Activated CD4-positive, alpha-beta T cell treated with anti-CD3 and anti-CD28 coated beads, Interleukin-2, amount 50 U/mL, for 24 hours (primary cell): ENCODE results near the gene OSR1.
A peak's percentile ranks its signal among the peaks of the same experiment; 100 is the strongest.

Experiments
- DNase-seq, 2 donors: peaks; one replicate each; pipeline ENCODE4 v3.0.0-alpha.2; 2020; ENCODE audit warnings: low read depth in 1 of 2, low spot score in 1 of 2

The OSR1 gene

DNA sequence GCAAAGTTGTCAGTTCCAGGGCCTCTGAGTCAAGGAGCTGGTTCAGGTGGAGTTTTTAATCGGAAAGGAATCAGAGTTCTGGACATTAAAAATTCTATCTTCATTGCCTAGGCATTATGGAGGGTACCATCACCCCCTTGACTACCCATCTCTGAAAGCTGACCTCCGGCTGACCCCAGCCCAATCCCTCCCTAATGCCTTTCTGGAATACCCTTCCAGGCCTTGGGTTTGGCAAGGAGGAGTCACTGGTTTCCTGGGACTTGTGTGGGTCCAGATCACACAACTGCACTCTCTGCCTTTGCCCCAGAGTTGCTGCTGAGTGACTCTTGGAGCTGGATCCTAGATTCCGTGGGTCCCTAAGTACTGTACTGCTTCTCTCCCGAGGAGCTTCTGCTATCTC lies 1.0 kb upstream of the OSR1 start:
- no peak for DNase-seq

DNA sequence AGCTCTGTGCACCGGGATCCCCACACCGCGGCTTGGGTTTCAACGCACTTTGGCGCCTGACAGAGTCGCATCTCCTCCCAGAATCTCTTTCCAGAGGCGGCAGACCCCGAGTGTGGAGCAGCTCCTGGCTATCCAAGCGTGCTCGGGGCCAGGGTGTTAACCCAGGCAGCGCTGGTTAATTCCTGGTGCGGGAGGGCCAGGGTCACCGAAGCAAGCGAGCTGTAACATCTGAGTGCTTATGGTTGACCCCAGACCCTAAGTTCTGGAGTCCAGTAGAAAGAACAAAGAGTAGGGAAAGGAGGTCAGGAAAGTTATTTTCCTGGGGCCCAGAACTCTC lies 566 bp upstream of the OSR1 start:
- DNase-seq: no peak

DNA sequence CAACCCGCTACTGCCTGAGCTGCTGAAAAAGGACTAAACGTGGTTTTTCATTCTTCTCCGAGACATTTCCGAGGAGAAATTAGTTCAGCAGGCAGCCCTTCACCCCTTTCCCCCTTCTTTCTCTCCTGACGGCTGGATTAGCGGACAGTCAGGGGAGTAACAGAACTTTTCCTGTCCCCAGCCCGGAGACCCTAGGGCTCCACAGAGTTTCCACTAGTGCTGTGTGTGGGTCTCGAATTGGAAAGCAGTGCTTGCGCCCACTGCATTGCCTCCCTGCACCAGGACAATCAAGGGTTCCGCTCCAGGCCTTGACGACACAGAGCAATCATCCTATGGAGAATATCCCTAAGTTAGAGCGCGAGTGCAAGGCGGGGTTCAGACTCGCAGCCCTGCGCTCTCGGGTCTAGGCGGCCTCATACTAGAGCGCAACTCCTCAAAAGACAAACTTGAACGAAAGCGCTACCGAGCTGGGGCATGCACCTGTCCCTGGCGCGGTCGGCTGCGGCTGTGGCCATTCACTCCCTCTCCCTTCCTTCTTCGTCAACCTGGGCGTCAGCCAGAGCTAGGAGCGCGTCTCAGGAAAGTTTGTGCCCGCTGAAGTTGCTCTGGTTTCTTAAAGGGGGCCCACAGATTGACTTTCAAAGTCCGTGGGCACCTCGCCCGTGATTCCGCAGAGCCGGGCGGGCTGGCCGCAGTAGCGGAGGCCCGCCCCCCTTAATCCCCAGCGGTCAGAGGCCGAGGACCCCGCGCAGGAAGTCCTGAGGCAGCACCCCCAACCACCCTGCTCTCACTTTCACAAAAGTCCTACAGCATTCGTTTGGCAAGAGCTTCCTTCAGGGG lies 801 bp downstream of the OSR1 start:
- no peak for DNase-seq

DNA sequence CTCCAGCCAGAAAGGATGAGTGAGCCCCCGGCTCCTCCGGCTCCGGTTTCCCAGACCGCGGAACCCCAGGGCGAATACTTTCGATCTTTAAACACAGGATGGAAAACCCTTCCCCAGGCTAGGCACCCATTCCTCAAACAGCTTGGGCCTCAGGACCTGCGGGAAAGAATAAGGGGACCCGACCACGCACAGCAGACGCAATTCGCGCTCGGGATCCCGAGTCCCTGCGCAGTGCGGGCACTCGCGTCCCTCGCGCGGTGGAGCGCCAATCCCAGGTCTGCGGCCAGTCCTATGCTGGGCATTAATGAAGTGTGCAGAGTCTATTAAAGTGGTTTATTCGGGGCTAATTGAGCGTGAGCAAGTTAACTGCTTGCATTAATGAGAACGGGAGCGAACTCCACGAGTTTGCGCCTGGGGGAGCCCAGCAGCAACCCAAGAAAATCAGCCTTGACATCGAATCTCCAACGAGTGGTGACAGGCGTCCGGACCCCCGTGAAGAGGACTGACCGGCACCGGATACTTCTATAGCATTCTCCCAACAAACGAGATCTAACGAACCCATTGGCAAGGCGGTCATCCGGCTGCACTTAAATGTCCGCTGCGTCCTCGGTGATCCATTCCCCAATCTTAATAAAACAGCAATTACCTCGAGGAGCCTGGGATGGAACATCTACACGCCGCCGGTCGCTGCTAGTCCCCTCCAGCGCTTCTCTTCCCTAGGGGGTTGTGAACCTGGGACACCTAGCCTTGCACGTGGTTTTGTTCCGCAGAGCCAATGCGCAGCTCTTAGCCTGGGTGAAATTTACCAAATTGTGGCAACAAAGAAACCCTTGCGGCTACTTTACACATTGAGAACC lies 1.6 kb downstream of the OSR1 start:
- DNase-seq: no peak

DNA sequence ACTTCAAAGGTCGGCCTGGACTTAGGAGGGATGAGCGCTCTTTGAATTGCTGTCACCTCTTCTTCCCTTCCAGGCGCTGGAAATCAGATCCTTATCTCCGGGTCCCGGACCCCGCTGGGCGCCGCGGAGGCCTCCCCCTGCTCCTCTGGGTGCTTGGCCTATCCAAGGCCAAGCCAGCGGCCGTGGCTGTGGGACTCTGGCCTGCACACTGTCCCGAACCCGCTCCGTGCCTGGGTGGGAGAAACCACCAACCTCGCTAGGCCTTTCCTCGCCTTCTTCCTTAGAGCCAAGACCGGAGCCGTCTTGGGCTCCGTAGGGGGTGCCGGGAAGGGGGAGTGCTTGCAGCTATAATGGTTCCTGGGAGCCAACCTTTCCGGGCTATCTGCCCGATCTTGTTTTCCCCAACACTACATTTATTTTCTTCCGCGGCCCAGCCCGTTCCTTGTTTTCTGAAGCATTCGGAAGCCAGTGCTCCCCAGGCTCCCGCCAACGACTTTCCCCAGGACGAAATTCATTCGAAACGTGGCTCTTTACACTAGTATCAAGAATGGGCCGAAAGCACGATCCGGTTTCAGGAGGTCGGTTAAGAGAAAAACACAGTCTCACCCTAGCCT lies 2.4 kb downstream of the OSR1 start:
- DNase-seq: no peak

DNA sequence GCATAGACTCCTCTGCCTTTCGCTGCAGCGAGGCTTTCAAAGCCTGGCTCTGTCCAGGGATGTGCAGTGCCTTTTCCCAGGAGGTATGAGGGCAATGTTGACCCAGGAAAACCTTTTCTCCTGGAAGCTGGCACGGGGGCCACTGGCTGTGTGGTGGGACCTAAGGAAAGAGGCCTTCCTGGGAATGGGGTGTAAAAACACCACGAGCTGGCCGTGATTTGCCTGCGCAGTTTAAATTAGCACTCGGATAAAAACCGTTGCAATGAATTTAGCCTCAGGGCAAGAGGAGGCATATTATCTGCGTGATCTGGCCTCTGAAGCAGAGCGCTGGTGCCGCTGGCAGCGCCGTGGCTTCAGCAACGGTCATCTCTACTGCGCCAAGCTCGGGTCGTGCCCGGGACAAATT lies 3.0 kb downstream of the OSR1 start:
- no peak for DNase-seq

DNA sequence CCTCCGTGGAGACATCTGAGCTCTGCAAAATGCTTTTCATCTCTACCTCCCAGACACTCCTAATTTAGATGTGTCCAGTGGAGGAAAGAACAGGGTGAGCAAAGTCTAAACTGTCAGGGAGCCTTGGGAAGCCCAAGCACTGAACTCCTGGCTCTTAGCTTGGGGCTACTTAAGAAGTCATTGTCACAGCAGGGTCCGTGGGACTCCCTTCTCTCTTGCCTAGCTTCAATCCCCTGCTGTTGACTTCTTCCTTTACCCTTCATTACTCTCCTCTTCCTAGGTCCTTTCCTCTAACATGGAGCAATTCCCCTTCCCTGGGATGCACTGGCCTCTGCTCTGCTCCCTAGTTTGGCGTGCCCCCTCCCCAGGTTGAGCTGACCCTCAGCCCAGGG lies 3.4 kb downstream of the OSR1 start:
- no peak for DNase-seq

DNA sequence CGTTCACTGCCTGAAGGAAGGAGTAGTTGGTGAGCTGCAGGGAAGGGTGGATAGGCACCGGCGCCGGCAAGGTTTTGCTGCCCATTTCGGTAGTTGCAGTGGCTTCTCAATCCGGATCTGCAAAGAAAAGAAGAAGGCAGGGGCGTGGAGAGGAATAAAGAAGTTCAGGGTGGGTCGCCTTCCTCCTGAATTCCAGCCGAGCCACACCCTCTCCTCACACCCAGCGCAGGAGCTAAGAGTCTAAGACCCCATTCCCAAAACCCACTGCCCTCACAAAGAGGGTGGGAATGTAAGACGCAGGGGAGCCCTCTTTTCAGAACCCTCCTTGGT lies 4.7 kb downstream of the OSR1 start:
- no peak for DNase-seq

DNA sequence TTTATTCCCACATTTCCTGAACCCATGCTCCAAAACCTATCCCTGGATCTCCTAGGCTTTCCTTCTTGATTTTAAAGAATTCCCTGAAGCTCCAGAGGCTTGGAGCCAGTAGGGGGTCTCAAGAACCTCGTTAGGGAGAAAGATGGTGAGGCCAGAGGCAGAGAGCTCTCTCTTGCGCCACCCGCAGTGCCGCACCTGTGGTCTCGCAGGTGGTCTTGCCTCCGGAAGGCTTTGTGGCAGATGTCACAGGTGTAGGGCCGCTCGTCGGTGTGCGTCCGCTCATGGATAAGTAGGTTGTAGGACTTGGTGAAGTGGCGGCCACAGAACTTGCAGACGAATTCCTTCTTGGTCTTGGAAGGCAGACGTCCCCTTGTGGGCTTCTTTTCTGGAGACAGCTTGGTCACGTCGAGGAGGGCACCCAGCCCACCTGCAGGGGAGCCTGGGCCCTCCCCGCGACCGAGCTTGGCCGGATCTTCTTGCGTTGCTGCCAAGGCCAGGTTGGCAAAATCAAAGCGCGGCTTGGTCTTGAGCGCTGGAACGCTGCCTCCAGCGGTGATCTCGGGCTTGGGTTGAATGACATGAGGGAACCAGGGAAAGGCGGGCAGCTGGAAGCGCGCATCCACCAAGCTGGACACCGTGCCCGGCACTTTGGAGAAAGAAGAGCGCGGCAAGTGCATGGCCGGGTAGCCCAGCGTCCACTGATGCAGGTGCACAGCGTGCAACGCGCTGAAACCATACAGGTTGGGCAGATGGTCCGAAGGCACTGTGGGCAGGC lies 5.3 kb downstream of the OSR1 start:
- DNase-seq: no peak

DNA sequence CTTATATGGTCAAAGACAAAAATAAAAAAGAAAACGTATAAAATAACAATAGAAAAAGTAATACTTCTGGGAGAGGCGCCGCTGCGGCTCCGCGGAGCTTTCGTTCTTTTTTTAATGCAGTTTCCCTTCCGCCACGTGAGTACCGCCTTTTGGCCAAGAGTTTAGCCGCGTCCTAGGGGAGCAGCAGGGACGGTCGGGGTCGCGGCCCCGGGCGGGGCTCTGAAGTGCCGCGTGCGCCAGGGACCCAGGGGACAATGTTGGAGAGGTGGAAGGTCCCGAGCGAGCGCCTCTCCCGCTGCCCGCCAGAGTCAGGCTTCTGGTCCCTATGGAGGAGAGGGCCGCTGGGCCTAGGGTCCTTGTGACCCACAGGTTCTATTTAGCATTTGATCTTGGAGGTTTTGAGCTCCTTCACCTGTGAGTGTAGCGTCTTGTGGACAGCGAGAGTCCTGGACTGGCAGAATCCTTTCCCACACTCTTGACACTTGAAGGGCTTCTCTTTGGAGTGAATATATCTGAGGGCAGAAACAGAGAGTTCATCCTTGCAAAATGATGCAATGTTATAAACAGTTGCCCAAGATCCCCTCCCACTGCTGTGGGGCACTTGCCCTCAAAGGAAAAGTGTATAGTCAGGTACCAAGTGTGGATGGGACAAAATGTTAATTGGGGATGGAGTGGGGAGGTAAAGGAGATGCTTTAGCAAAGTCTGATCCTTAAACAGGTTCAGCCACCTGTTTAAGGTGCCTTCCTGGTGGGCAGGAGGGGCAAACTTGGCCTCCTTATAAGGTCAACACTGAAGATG lies 6.3 kb downstream of the OSR1 start:
- DNase-seq: no peak

DNA sequence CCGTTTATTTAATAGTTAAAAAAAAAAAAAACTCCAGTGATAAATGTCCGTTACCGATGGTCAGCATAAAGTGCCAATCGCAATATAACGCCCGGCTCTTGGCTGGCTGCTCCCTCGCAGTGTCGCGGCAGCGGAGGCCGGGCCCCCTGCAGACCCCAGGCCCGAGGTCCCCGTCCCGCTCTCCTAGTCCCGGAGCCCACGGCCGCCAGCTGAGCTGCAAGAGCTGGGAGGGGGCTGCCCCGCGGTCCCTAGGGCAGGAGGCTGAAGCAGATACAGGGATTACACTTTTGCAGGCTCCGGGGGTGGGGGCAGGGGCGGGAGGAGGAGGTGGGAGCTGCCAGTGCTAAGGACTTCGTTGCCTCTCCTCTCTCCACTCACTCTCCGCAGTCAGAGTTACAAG lies 6.9 kb downstream of the OSR1 start:
- DNase-seq: no peak

DNA sequence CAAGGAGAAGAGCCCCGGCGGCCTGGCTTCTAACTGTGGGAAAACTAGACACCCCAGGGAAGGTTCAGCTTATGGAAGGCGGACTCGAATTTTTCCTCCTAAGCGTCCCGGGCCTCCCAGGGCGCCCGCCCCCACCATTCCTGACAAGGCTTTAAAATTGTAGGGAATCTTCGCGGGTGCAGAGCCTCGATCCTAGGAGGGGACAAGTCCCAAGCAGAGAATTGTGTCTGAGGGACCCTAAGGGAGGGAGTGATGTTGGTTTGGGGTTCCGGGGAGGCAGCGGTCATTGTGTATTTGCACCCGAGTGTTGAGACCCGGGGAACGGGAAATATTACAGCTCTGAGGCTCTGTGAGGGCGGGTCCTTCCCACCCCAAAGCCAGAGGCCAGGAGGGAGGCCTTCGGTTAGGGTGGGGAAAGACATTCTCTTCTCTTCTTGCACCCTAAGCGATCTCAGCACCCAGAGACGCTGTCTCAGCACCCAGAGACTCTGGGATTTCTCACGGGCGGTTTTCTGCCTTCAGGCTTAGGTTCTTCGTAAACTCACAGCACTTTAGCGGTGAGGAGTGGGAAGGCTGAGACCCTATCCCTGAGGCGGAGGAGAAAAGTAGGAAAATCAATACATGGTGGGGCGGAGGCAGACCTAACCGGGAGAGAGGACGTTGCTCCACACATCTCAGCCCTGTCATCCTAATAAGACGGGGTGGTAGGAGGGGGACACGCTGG lies 7.6 kb downstream of the OSR1 start:
- no peak for DNase-seq

DNA sequence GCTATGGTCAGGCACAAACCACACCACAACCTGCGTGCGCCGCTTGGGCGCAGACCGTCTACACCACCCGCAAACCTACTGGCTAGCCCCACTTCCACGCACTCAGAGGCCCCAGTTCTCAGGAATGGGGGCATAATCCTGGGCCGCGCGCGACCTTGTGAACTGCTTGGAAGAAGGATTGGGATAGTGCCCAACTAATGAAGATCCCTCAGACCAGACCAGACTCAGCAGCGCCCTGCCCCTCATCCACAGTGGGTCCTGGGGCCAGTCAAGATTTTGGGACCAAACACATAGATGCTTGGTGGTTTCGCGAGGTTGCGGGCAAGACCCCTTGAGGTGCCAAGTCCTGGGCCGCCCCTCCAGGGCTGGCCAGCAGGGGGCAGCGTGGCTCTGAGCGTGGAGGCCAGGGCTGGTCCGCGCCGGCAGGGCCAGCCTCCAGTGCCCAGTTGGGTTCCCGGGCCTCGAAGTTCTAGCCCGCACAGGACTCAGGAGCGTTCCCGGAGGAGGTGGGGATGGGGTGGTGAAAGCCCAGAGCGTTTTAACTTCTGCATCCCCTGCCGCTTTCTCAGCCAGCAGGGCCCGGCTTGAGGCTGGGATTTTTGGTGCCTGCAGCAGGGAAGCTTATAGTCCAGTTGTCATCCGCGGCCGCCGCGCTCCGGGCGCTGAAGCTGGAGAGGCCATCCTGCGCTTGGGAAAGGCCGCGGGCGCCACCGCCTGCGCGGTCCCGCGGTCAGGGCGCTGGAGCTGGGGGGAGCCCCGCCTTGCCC lies 8.3 kb downstream of the OSR1 start:
- DNase-seq: no peak

DNA sequence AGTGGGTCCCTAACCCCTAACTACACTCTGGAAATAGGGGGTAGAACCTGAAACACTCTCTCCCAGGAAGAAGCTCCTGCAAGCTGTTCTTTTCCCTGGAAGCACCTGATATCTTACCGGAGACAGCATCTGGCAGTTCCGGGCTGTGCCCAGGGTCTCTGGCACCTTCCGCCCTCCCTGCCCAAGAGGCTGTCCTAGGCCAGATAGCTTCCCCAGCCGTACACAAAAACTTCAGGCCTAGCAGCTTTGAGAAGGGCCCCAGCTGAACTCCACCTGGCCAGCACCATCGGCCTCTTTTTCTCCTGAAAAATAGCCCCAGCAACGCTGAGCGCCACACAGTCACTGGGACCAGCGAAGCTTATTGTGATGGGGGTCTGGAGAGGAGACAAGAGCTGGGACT lies 9.7 kb downstream of the OSR1 start:
- DNase-seq: no peak

DNA sequence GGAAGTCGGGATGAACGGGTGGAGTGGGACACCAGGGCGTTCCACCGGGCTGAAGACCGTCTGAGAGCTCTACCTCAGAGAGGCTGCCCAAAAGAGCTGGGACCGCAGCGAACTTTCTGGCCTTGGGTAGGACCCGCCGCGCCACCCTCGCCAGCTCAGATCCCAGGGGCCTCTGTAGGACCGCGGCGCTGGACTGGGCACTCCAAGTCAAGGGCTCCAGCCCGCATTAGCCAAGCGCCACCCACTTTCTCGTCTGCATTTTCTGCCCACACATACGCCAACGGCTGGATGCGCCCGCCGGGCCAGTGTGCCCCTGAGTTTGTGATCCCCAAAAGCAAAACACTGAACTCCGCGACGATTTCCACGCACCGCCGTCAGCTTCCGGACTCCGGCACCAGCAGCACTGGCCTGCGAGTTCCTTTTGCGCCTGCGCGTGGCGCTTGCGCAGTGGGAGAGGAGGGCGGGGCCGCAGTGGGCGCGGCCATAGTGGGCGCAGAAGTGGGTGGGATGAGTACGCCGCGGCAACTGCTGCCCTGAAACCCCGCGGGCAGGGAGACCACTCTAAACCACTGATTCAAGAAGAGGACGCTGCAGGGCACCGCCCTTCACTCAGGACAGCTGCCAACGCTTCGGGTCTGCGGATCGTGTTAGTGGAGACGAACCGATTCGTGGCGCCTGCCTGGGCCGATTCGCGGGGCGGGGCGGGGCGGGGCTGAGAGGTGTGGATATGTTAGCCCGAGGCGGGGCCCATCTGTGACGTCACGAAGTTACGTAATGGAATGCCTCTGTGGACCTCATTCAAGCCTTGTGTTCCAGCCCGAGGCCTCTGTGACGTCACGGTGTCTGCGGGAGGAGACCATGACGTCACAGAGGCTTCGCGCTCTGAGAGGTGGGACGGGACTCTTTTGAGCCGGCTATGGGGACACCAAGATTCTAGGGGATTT lies 10.5 kb downstream of the OSR1 start:
- DNase-seq: peak; percentile 89 to 97

DNA sequence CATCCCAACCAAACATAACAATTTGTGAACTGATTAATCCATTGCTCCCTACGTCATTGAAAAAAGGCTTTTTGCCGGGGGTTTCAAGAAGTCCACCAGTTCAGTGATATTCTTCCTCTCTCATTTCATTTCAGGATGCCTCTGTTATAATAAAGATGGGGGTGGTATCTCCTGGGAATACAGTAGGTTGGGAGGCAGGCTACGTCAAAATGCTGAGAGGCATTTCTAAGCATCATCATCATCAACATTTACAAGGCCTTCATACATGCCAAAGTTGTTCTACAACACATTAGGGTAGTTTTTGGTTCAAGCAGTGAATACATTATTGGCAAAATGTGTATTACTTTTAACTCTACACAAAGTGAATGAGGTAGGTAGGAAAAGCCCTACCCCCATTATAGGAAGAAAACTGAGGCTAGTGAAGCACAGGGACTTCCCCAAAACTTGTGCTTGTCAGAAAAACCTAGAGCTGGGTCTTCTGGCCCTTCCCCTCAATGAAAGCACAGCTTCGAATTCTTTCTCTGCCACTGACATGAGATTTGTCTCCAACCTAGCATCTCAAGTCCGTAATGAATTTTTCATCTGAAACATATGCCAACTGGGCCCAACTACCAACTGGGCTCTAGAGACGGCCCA lies 11.3 kb downstream of the OSR1 start:
- DNase-seq: no peak

DNA sequence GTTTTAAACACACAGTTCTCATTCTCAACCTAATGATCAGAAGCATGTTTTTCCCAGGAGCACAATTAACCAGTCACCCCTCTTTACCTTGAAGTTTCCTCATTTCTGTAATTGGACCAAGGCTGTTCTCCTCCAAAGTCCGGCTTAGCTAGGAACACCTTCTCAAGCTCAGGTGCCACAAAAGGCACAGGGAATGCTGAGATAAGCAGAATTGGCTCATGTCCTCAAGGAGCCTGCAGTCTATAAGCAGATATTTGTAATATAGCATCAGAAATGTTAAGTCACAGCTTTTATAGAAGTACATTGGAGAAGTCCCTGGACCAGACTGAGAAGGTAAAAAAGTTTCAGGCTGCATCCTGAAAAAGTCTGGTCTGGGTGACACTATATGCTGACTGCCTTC lies 20.7 kb downstream of the OSR1 start:
- DNase-seq: no peak

DNA sequence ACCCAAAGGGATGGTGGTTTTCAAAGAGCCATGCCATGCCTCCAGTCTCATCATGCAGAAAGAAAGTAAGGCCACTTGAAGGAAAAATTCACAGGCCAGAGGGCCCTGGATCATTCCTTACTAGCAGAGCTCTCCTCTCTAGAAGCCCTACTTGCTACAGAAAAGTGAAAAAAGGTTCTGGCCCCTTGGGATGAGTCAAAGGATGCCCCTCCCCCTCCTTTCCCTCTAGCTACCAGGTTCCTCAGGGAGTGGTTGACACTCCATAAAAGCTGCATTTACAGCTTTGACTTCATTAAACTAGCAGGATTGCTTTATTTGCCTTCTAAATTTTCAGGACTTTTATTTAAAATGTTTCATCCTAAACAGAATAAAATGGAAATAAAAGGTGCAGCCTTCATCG lies 21.2 kb downstream of the OSR1 start:
- no peak for DNase-seq
